ENCODE measurements around the gene DBX2.

DBX2 gene

DNA sequence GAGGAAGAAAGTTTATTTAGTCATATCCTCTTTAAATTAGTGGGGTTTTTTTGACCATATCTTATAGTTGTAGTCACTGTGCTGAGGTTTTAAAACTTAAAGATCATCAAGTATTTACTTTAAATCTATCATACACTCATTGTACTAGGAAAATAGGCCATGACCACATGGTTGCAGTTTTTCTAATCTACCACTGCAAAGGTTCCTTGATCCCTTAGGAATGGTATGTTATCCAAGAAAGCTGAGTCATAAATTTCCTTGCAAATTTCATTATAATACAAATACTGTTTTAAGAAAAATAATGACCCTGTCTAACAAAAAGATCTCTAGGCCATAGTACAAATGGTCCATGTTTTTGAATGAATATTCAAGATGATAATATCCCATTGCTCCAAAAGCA is 74.7 kb downstream of the DBX2 start:
- TF ChIP-seq, protein P1, sequence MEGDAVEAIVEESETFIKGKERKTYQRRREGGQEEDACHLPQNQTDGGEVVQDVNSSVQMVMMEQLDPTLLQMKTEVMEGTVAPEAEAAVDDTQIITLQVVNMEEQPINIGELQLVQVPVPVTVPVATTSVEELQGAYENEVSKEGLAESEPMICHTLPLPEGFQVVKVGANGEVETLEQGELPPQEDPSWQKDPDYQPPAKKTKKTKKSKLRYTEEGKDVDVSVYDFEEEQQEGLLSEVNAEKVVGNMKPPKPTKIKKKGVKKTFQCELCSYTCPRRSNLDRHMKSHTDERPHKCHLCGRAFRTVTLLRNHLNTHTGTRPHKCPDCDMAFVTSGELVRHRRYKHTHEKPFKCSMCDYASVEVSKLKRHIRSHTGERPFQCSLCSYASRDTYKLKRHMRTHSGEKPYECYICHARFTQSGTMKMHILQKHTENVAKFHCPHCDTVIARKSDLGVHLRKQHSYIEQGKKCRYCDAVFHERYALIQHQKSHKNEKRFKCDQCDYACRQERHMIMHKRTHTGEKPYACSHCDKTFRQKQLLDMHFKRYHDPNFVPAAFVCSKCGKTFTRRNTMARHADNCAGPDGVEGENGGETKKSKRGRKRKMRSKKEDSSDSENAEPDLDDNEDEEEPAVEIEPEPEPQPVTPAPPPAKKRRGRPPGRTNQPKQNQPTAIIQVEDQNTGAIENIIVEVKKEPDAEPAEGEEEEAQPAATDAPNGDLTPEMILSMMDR (IDR thresholded peaks at IDR 0.05; ENCODE audit: low read length) = no peak
- no peak for TF ChIP-seq EZH2 (IDR thresholded peaks at IDR 0.05; ENCODE audit: borderline replicate concordance, low read length)
- Histone ChIP-seq H3K4me1 (ENCODE audit: insufficient read depth, low read length, severe bottlenecking) (no peaks in the 10 kb centered on the region), H3K9me3 (ENCODE audit: low read length) (no peaks in the 10 kb centered on the region), H3K9ac (ENCODE audit: low read length) (no peak overlapping the region), H3K9me2 (ENCODE audit: low read depth, low read length) (no peaks in the 10 kb centered on the region), H3K4me3 (ENCODE audit: low read depth, low read length, poor library complexity, severe bottlenecking) (no peak overlapping the region), H2AFZ (ENCODE audit: low read length) (no peak overlapping the region), H4K20me1 (ENCODE audit: insufficient read depth, low read length) (no peaks in the 10 kb centered on the region), H3K4me2 (ENCODE audit: low read length) (no peak overlapping the region), H3K36me3 (ENCODE audit: insufficient read depth, low read length) (no peaks in the 10 kb centered on the region), H3K27me3 (ENCODE audit: insufficient read depth, low read length) (no peaks in the 10 kb centered on the region), H3F3A (ENCODE audit: insufficient read depth, low read length) (no peaks in the 10 kb centered on the region), H3K27ac (ENCODE audit: low read depth, low read length, poor library complexity, severe bottlenecking) (no peak overlapping the region), H3K79me2 (ENCODE audit: insufficient read depth, low read length) (no peaks in the 10 kb centered on the region)

DNA sequence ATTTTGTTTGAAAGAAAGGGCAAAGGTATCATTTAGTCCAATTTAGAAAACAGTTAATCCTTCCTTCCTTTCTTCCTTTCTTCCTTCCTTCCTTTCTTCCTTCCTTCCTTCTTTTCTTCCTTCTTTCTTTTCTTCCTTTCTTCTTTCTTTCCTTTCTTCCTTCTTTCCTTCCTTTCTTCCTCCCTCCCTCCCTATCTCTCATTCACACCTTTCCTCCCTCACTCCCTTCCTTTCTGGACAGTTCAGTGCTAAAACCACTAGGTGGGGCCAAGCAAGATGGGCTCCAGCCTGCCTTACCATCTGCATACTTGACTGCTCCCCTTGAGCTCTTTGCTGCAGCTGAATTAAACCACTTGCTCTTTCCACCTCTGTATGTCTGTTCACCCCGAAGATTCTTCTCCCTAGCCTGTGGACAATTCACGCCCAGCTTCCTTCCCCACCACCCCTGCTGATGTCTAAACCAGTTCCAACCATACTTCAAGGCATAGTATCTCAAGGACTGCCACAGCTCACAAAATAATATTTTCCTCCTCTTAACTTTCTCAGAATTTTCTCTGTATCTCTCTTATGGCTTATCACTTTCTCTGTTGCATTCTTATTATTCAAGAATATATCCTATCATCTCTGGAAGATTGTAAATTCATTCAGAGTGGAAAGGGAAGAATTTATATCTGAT is 78.0 kb downstream of the DBX2 start:
- H3K4me3 ChIP-seq (ENCODE audit: low read depth, low read length, poor library complexity, severe bottlenecking) = no peak overlapping the region
- H3K27me3 ChIP-seq (ENCODE audit: insufficient read depth, low read length) = no peaks in the 10 kb centered on the region
- H4K20me1 ChIP-seq (ENCODE audit: insufficient read depth, low read length) = no peaks in the 10 kb centered on the region
- no peaks in the 10 kb centered on the region for H3K36me3 ChIP-seq (ENCODE audit: insufficient read depth, low read length)
- no peak overlapping the region for H2AFZ ChIP-seq (ENCODE audit: low read length)
- no peaks in the 10 kb centered on the region for H3K9me2 ChIP-seq (ENCODE audit: low read depth, low read length)
- no peaks in the 10 kb centered on the region for H3K4me1 ChIP-seq (ENCODE audit: insufficient read depth, low read length, severe bottlenecking)
- H3K4me2 ChIP-seq (ENCODE audit: low read length) = no peak overlapping the region
- no peaks in the 10 kb centered on the region for H3F3A ChIP-seq (ENCODE audit: insufficient read depth, low read length)
- TF ChIP-seq, protein P1 (IDR thresholded peaks at IDR 0.05; ENCODE audit: low read length) = peak; percentile 71
- no peak for TF ChIP-seq EZH2 (IDR thresholded peaks at IDR 0.05; ENCODE audit: borderline replicate concordance, low read length)
- H3K27ac ChIP-seq (ENCODE audit: low read depth, low read length, poor library complexity, severe bottlenecking) = no peak overlapping the region
- no peak overlapping the region for H3K9ac ChIP-seq (ENCODE audit: low read length)
- no peaks in the 10 kb centered on the region for H3K9me3 ChIP-seq (ENCODE audit: low read length)
- no peaks in the 10 kb centered on the region for H3K79me2 ChIP-seq (ENCODE audit: insufficient read depth, low read length)

DNA sequence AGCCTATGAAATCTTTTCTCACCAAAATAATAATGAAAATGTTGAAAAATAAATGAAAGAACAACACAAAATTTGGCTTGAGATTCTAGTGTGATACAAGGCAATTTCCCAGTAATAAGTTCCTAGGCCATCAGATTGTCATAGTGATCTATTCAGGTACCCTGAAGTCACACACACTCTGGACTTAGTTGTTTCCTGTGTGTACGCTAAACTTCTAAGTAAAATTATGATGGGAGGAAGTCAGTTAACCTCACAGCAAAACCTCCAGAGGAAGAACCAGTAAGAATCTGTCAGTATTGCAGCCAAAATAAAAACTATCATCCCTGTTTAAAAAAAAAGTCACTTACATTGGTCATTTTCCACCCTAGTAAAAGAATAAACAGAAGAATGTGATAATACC is 81.9 kb downstream of the DBX2 start:
- H3K4me1 ChIP-seq (ENCODE audit: insufficient read depth, low read length, severe bottlenecking) = no peaks in the 10 kb centered on the region
- no peaks in the 10 kb centered on the region for H3K27me3 ChIP-seq (ENCODE audit: insufficient read depth, low read length)
- no peak overlapping the region for H3K9ac ChIP-seq (ENCODE audit: low read length)
- no peaks in the 10 kb centered on the region for H3K79me2 ChIP-seq (ENCODE audit: insufficient read depth, low read length)
- H4K20me1 ChIP-seq (ENCODE audit: insufficient read depth, low read length) = no peaks in the 10 kb centered on the region
- no peak overlapping the region for H3K27ac ChIP-seq (ENCODE audit: low read depth, low read length, poor library complexity, severe bottlenecking)
- H3K9me2 ChIP-seq (ENCODE audit: low read depth, low read length) = no peaks in the 10 kb centered on the region
- no peak overlapping the region for H3K4me2 ChIP-seq (ENCODE audit: low read length)
- no peak overlapping the region for H3K4me3 ChIP-seq (ENCODE audit: low read depth, low read length, poor library complexity, severe bottlenecking)
- H3K36me3 ChIP-seq (ENCODE audit: insufficient read depth, low read length) = no peaks in the 10 kb centered on the region
- H2AFZ ChIP-seq (ENCODE audit: low read length) = no peak overlapping the region
- H3F3A ChIP-seq (ENCODE audit: insufficient read depth, low read length) = no peaks in the 10 kb centered on the region
- H3K9me3 ChIP-seq (ENCODE audit: low read length) = no peaks in the 10 kb centered on the region
- TF ChIP-seq, protein P1 (IDR thresholded peaks at IDR 0.05; ENCODE audit: low read length) = no peak
- TF ChIP-seq EZH2 (IDR thresholded peaks at IDR 0.05; ENCODE audit: borderline replicate concordance, low read length) = no peak

Measured in OCI-LY1 (cell line).